Measurements from ENCODE around the gene PBX3. TPM values are rescaled to one million over a fixed set of nuclear protein-coding genes. Genes with fewer than 3 reads are reported as not detected.
A peak's percentile ranks its signal among the peaks of the same experiment; 100 is the strongest.

Gene PBX3
- total RNA-seq, 2 experiments from 2014 or later: 25.3 to 30.8 TPM

DNA sequence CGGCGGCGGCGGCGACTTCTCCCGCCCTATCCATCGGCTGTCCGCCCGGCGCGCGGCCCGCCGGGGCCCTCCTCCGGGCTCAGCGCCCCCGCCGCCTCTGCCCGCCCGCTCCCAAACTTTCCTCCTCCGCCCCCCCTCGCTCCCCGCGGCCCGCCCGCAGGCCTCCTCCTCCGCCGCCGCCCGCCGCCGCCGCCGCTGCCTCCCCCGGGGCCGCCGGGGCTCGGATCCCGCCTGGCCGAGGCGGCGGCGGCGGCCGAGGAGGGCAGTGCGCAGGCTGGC lies 460 bp upstream of the PBX3 start:
- Mint-ChIP-seq H3K4me1 (ENCODE audit: low read depth) (peaks cover 43% of the 10 kb centered on the region), H3K4me3 (no peak overlapping the region), H3K36me3 (ENCODE audit: low read depth) (peaks cover 16% of the 10 kb centered on the region), H3K27me3 (no peaks in the 10 kb centered on the region), H3K27ac (no peak overlapping the region), H3K9me3 (no peaks in the 10 kb centered on the region)
- ATAC-seq (ENCODE audit: poor library complexity): peak; percentile 18
- H3K4me3 ChIP-seq (ENCODE audit: low read length): no peak overlapping the region
- no peaks in the 10 kb centered on the region for H3K27me3 ChIP-seq (ENCODE audit: control insufficient read depth in 1 of 2, insufficient read depth in 2 of 2, low read length in 2 of 2)
- TF ChIP-seq, protein P1, sequence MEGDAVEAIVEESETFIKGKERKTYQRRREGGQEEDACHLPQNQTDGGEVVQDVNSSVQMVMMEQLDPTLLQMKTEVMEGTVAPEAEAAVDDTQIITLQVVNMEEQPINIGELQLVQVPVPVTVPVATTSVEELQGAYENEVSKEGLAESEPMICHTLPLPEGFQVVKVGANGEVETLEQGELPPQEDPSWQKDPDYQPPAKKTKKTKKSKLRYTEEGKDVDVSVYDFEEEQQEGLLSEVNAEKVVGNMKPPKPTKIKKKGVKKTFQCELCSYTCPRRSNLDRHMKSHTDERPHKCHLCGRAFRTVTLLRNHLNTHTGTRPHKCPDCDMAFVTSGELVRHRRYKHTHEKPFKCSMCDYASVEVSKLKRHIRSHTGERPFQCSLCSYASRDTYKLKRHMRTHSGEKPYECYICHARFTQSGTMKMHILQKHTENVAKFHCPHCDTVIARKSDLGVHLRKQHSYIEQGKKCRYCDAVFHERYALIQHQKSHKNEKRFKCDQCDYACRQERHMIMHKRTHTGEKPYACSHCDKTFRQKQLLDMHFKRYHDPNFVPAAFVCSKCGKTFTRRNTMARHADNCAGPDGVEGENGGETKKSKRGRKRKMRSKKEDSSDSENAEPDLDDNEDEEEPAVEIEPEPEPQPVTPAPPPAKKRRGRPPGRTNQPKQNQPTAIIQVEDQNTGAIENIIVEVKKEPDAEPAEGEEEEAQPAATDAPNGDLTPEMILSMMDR (IDR thresholded peaks at IDR 0.05): no peak
- peaks cover 15% of the 10 kb centered on the region for H3K4me1 ChIP-seq (ENCODE audit: insufficient read depth, low read length)
- H3K9me3 ChIP-seq (ENCODE audit: control insufficient read depth in 1 of 2, insufficient read depth in 1 of 2, low read length in 2 of 2): no peaks in the 10 kb centered on the region
- H3K27ac ChIP-seq (ENCODE audit: low read depth in 1 of 2, low read length in 2 of 2): no peak overlapping the region
- intact Hi-C loops (cut with DNase I, micrococcal nuclease): loop anchor here (2.0 to 10.0 kb wide), 6 partner anchors 40 to 1332 kb away; partner anchors contain the start of genes HSPA5 (in 1 of the 2), MAPKAP1 (in 1 of the 2) and PSMB7 (in 1 of the 2)
- POLR2A ChIA-PET: interaction anchor here (0.5 to 1.9 kb wide), 2 partner anchors 39 to 77 kb away, joined by 3 to 6 read pairs; partner anchors contain the start of gene MAPKAP1
- CTCF ChIA-PET: no interaction called here
- no peak for DNase-seq
- H3K36me3 ChIP-seq (ENCODE audit: insufficient read depth, low read length): no peaks in the 10 kb centered on the region

DNA sequence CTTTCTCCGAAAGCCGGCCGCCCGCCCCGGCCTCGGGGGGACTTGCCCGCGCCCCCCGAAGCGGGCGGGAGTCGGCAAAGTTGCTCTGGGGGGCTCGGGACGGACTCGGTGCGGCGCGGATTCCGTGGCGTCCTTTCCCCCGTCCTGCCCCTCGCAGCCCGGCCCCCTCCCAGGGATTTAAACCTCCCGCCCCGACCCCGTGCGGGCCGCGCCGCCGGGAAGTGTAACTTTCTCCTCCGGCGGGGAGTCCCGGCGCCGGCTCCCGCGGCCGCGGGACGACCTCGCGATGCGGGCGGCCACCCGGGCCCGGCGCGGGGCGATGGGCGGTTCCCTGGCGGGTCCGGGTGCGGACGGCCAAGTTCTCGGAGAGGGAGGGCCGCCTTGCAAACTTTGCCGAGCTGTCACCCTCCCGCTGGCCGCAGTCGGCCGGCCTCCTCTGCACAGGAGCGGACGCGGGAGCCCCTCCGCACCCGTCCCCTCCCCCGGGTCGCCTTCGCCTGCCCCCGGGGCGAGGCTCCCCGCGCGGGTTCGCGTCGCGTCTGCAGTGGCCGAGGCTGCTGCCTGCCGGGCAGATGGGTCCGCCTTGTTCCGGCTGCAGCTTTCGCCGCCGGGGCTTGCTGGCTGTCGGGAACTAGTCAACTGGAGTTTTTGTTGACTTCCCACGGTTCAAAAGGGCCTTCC lies 732 bp downstream of the PBX3 start:
- no peaks in the 10 kb centered on the region for H3K9me3 ChIP-seq (ENCODE audit: control insufficient read depth in 1 of 2, insufficient read depth in 1 of 2, low read length in 2 of 2)
- no peaks in the 10 kb centered on the region for H3K27me3 ChIP-seq (ENCODE audit: control insufficient read depth in 1 of 2, insufficient read depth in 2 of 2, low read length in 2 of 2)
- H3K27ac ChIP-seq (ENCODE audit: low read depth in 1 of 2, low read length in 2 of 2): peak overlapping the region in 1 of 2 donors; percentile 50
- H3K9me3 Mint-ChIP-seq: no peaks in the 10 kb centered on the region
- TF ChIP-seq, protein P1 (IDR thresholded peaks at IDR 0.05): no peak
- no peaks in the 10 kb centered on the region for H3K36me3 ChIP-seq (ENCODE audit: insufficient read depth, low read length)
- CTCF ChIA-PET: no interaction called here
- peak overlapping the region; percentile 93 for H3K27ac Mint-ChIP-seq
- H3K36me3 Mint-ChIP-seq (ENCODE audit: low read depth): peaks cover 16% of the 10 kb centered on the region
- intact Hi-C loops (cut with DNase I, micrococcal nuclease): loop anchor here (2.0 to 10.0 kb wide), 6 partner anchors 41 to 1333 kb away; partner anchors contain the start of genes HSPA5 (in 1 of the 2), MAPKAP1 (in 1 of the 2) and PSMB7 (in 1 of the 2)
- POLR2A ChIA-PET: interaction anchor here (0.8 to 1.0 kb wide), 3 partner anchors 76 to 622 kb away, joined by 3 read pairs; no protein-coding TSS in a partner anchor
- peak overlapping the region; percentile 65 for H3K4me3 ChIP-seq (ENCODE audit: low read length)
- ATAC-seq (ENCODE audit: poor library complexity) (no peak), DNase-seq (peak in 13 of 14 experiments; percentile 1 to 59 (median 17))
- no peaks in the 10 kb centered on the region for H3K27me3 Mint-ChIP-seq
- H3K4me1 Mint-ChIP-seq (ENCODE audit: low read depth): peaks cover 50% of the 10 kb centered on the region
- H3K4me1 ChIP-seq (ENCODE audit: insufficient read depth, low read length): peaks cover 15% of the 10 kb centered on the region
- H3K4me3 Mint-ChIP-seq: peak overlapping the region; percentile 97

DNA sequence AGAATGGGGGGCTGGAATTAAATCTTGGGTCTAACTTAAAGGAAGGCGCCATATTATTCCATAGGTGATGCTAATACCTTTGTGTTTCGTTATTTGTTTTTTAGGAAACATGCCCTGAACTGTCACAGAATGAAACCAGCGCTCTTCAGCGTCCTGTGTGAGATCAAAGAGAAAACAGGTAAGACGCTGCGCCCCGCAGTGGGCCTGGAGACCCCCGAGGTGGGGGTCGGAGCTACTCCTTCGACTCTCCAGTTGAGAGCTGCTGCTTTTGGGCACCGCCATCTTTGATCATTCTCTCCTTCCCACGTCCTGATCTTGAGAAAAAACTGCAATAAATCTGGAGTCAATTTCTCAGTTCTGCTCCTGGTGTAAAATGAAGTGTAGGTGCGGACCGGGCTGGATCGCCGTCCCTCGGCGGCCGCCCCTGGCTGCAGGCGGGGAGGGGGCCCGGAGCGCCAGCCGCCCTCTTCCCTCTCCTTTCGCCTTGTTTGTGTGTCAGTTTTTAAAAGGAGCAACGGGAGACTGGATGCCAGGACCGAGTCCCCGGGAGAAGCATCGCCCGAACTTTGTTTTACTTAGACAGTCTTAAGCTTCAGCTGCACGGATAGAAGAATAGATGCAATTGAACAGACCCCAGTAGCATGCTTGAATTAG lies 1.4 kb downstream of the PBX3 start:
- no peaks in the 10 kb centered on the region for H3K27me3 Mint-ChIP-seq
- peaks cover 50% of the 10 kb centered on the region for H3K4me1 Mint-ChIP-seq (ENCODE audit: low read depth)
- POLR2A ChIA-PET: interaction anchor here (0.7 to 1.3 kb wide), 3 partner anchors 10 to 1766 kb away, joined by 3 to 4 read pairs (median 3); no protein-coding TSS in a partner anchor

More for the DNA sequence above, 1.4 kb downstream of the PBX3 start:
- CTCF ChIA-PET: interaction anchor here (0.6 kb wide), 2 partner anchors 54 to 578 kb away, joined by 3 read pairs; partner anchors contain the start of gene MVB12B
- Histone ChIP-seq H3K27me3 (ENCODE audit: control insufficient read depth in 1 of 2, insufficient read depth in 2 of 2, low read length in 2 of 2) (no peaks in the 10 kb centered on the region), H3K9me3 (ENCODE audit: control insufficient read depth in 1 of 2, insufficient read depth in 1 of 2, low read length in 2 of 2) (no peaks in the 10 kb centered on the region), H3K4me1 (ENCODE audit: insufficient read depth, low read length) (peaks cover 15% of the 10 kb centered on the region), H3K27ac (ENCODE audit: low read depth in 1 of 2, low read length in 2 of 2) (peak overlapping the region in 1 of 2 donors; percentile 50), H3K36me3 (ENCODE audit: insufficient read depth, low read length) (no peaks in the 10 kb centered on the region), H3K4me3 (ENCODE audit: low read length) (peak overlapping the region; percentile 65)
- TF ChIP-seq, protein P1 (IDR thresholded peaks at IDR 0.05): no peak
- Mint-ChIP-seq H3K9me3 (no peaks in the 10 kb centered on the region), H3K36me3 (ENCODE audit: low read depth) (peaks cover 16% of the 10 kb centered on the region), H3K4me3 (peak overlapping the region; percentile 97), H3K27ac (peak overlapping the region; percentile 93)
- no peak for ATAC-seq (ENCODE audit: poor library complexity)
- peak in 5 of 14 experiments; percentile 2 to 36 (median 35) for DNase-seq
- intact Hi-C loops (cut with DNase I, micrococcal nuclease): loop anchor here (5.0 to 10.0 kb wide), 5 partner anchors 74 to 1334 kb away; partner anchors contain the start of genes HSPA5 (in 1 of the 2) and PSMB7 (in 1 of the 2)

Data from CD4-positive, alpha-beta T cell (primary cell).